DMS 273 (cell line): ENCODE data around the gene JADE2.

ENCODE experiments used
- DNase-seq: peaks from one replicate; lab custom pipeline; 2025; ENCODE audit not compliant: unreplicated experiment; lab: John Stamatoyannopoulos, UW

JADE2 gene

DNA sequence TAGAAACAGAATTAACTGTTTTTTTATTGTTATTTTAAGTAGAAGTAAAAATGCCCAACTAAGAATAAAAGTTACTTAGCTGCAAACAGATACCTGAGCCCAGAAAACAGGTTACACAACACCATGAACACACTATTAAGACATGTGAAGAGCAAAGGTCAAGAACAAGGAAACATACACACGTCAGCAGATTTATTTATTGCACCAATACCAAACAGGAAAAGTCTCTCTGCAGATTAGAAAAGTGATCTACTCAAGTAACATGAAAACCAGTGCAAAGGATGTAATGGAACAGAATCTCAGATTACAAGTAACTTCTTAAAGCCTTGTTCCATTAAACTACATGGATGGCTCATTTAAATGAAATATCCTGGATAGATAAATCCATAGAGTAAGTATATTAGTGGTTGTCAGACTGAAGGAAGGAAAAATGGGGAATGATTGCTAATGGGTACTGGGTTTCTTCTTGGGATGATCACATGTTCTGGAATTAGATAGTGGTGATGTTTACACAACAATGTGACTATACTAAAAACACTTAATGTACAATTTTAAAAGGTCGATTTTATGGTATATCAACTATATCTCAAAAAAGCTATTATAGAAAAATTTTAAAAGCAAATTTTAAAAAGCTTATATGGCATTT, 101.0 kb downstream of the JADE2 start:
- DNase-seq: no peak
